ENCODE measurements around the gene TBC1D16. TPM values are rescaled to one million over a fixed set of nuclear protein-coding genes. Genes with fewer than 3 reads are reported as not detected.

Gene TBC1D16
- total RNA-seq, 3 donors from 2014 or later = 27.1 to 92.2 (median 32.8) TPM

GRCh38 chr17:79942011-79942405 is 93.7 kb downstream of the TBC1D16 start:
- Histone ChIP-seq H3K4me1 (no peaks in the 10 kb centered on the region), H3K36me3 (no peaks in the 10 kb centered on the region), H3K4me3 (no peak overlapping the region), H3K27me3 (no peaks in the 10 kb centered on the region), H3K9me3 (no peaks in the 10 kb centered on the region), H3K27ac (peak overlapping the region in 1 of 2 donors; percentile 58)
- intact Hi-C loops (cut with DNase I; ENCODE audit: low total_unique reads) = no loop called here
- peak in 1 of 2 donors; percentile 46 for DNase-seq (ENCODE audit: low spot score in 2 of 2)
- TF ChIP-seq, protein P1, sequence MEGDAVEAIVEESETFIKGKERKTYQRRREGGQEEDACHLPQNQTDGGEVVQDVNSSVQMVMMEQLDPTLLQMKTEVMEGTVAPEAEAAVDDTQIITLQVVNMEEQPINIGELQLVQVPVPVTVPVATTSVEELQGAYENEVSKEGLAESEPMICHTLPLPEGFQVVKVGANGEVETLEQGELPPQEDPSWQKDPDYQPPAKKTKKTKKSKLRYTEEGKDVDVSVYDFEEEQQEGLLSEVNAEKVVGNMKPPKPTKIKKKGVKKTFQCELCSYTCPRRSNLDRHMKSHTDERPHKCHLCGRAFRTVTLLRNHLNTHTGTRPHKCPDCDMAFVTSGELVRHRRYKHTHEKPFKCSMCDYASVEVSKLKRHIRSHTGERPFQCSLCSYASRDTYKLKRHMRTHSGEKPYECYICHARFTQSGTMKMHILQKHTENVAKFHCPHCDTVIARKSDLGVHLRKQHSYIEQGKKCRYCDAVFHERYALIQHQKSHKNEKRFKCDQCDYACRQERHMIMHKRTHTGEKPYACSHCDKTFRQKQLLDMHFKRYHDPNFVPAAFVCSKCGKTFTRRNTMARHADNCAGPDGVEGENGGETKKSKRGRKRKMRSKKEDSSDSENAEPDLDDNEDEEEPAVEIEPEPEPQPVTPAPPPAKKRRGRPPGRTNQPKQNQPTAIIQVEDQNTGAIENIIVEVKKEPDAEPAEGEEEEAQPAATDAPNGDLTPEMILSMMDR (IDR thresholded peaks at IDR 0.05) = no peak
- TF ChIP-seq POLR2A (IDR thresholded peaks at IDR 0.05) (no peak), POLR2AphosphoS5 (IDR thresholded peaks at IDR 0.05) (no peak)

GRCh38 chr17:79941088-79942010 is 94.3 kb downstream of the TBC1D16 start:
- no peak for TF ChIP-seq POLR2AphosphoS5 (IDR thresholded peaks at IDR 0.05)
- TF ChIP-seq POLR2A (IDR thresholded peaks at IDR 0.05) = no peak
- TF ChIP-seq, protein P1 (IDR thresholded peaks at IDR 0.05) = no peak
- intact Hi-C loops (cut with DNase I; ENCODE audit: low total_unique reads) = no loop called here
- H3K27ac ChIP-seq = no peak overlapping the region
- no peak overlapping the region for H3K4me3 ChIP-seq
- H3K9me3 ChIP-seq = no peaks in the 10 kb centered on the region
- peak in 1 of 2 donors; percentile 37 for DNase-seq (ENCODE audit: low spot score in 2 of 2)
- no peaks in the 10 kb centered on the region for H3K27me3 ChIP-seq
- no peaks in the 10 kb centered on the region for H3K36me3 ChIP-seq
- H3K4me1 ChIP-seq = no peaks in the 10 kb centered on the region

GRCh38 chr17:79940459-79941087 is 95.1 kb downstream of the TBC1D16 start:
- DNase-seq (ENCODE audit: low spot score in 2 of 2) = no peak
- intact Hi-C loops (cut with DNase I; ENCODE audit: low total_unique reads) = no loop called here
- Histone ChIP-seq H3K9me3 (no peaks in the 10 kb centered on the region), H3K27ac (no peak overlapping the region), H3K4me1 (no peaks in the 10 kb centered on the region), H3K4me3 (no peak overlapping the region), H3K27me3 (no peaks in the 10 kb centered on the region), H3K36me3 (no peaks in the 10 kb centered on the region)
- TF ChIP-seq, protein P1 (IDR thresholded peaks at IDR 0.05) = no peak
- no peak for TF ChIP-seq POLR2A (IDR thresholded peaks at IDR 0.05)
- TF ChIP-seq POLR2AphosphoS5 (IDR thresholded peaks at IDR 0.05) = no peak

DNA sequence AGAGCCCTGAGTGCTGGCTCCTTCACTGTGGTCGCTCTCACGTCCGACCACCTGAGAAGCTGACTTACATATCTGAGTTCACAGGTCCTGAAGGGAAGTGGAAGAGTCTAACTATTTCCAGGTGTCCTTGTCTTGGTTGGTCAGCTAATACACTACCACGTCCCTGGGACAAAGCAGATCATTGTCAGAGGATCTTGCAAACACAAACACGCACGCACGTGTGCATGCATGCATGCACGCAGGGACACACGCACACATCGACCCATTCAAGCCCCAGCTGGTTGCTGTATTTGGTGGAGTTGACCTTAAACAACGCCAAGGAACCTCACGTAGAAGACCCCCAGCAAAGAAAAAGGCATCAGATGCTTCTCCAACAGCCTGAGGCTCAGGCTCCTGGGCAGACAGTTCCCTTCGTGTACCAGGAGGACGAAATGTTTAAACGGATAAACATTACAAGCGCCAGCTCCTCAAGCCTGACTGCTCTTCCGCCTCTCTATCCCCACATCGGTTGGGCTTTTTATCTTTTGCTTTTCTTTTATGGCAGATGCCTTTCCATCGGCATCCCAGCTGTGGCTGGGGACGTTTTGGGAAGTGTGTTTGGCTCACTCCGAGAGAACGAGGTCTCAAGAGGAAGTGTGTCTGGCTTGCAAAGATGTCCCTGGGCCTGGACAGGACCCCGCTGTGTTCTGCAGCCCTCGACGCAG is 95.8 kb downstream of the TBC1D16 start:
- Histone ChIP-seq H3K4me1 (no peaks in the 10 kb centered on the region), H3K27ac (no peak overlapping the region), H3K27me3 (no peaks in the 10 kb centered on the region), H3K9me3 (no peaks in the 10 kb centered on the region), H3K4me3 (no peak overlapping the region), H3K36me3 (no peaks in the 10 kb centered on the region)
- intact Hi-C loops (cut with DNase I; ENCODE audit: low total_unique reads) = no loop called here
- no peak for DNase-seq (ENCODE audit: low spot score in 2 of 2)
- TF ChIP-seq POLR2A (IDR thresholded peaks at IDR 0.05) = no peak
- TF ChIP-seq, protein P1 (IDR thresholded peaks at IDR 0.05) = no peak
- no peak for TF ChIP-seq POLR2AphosphoS5 (IDR thresholded peaks at IDR 0.05)

All from breast epithelium (tissue), 4 donors.